ENCODE measurements around the gene PSIP1. TPM values are rescaled to one million over a fixed set of nuclear protein-coding genes. Genes with fewer than 3 reads are reported as not detected.

Gene PSIP1
- total RNA-seq, 2 donors from 2014 or later: 21.4 to 21.7 TPM

- peak overlapping the region; percentile 78 to 87 for H3K4me3 ChIP-seq
- DNase-seq (ENCODE audit: low spot score): no peak
- no peaks in the 10 kb centered on the region for H3K9me3 ChIP-seq
- H3K27me3 ChIP-seq: no peaks in the 10 kb centered on the region
- peaks cover 0 to 39% of the 10 kb centered on the region in 2 donors for H3K4me1 ChIP-seq
- H3K27ac ChIP-seq: peak overlapping the region; percentile 89 to 91
- no peak for TF ChIP-seq CTCF (IDR thresholded peaks at IDR 0.05)
- peaks cover 8% of the 10 kb centered on the region for H3K36me3 ChIP-seq
Measured at GRCh38 chr9:15423231-15423985, 87.4 kb downstream of the PSIP1 start.

GRCh38 chr9:15422372-15423230 lies 88.2 kb downstream of the PSIP1 start, which contains the start of gene SNAPC3:
Gene SNAPC3, plus strand, starts transcription at chr9:15422876. Its CDS starts 4 bp downstream, at chr9:15422880.
- DNase-seq (ENCODE audit: low spot score): peak; percentile 93
- Histone ChIP-seq H3K9me3 (no peaks in the 10 kb centered on the region), H3K4me3 (peak within 1 kb of the TSS; percentile 78 to 87), H3K4me1 (peaks cover 0 to 39% of the 10 kb centered on the region in 2 donors), H3K27ac (peak within 1 kb of the TSS; percentile 89 to 91), H3K36me3 (peaks cover 8% of the 10 kb centered on the region), H3K27me3 (no peaks in the 10 kb centered on the region)
- no peak for TF ChIP-seq CTCF (IDR thresholded peaks at IDR 0.05)

- peaks cover 0 to 33% of the 10 kb centered on the region in 2 donors for H3K4me1 ChIP-seq
- no peak for DNase-seq (ENCODE audit: low spot score)
- H3K36me3 ChIP-seq: peaks cover 8% of the 10 kb centered on the region
- no peak for TF ChIP-seq CTCF (IDR thresholded peaks at IDR 0.05)
- peak overlapping the region; percentile 89 to 91 for H3K27ac ChIP-seq
- no peaks in the 10 kb centered on the region for H3K9me3 ChIP-seq
- H3K4me3 ChIP-seq: peak overlapping the region; percentile 78 to 87
- no peaks in the 10 kb centered on the region for H3K27me3 ChIP-seq
Measured at GRCh38 chr9:15421990-15422371, 88.8 kb downstream of the PSIP1 start.

- no peak for DNase-seq (ENCODE audit: low spot score)
- Histone ChIP-seq H3K4me3 (no peak overlapping the region), H3K9me3 (no peaks in the 10 kb centered on the region), H3K4me1 (peaks cover 0 to 31% of the 10 kb centered on the region in 2 donors), H3K27me3 (no peaks in the 10 kb centered on the region), H3K36me3 (peaks cover 8% of the 10 kb centered on the region), H3K27ac (no peak overlapping the region)
- TF ChIP-seq CTCF (IDR thresholded peaks at IDR 0.05): no peak
Measured at GRCh38 chr9:15421532-15421931, 89.2 kb downstream of the PSIP1 start.

- H3K27ac ChIP-seq: no peak overlapping the region
- TF ChIP-seq CTCF (IDR thresholded peaks at IDR 0.05): no peak
- peaks cover 8% of the 10 kb centered on the region for H3K36me3 ChIP-seq
- H3K9me3 ChIP-seq: no peaks in the 10 kb centered on the region
- no peaks in the 10 kb centered on the region for H3K27me3 ChIP-seq
- DNase-seq (ENCODE audit: low spot score): no peak
- peaks cover 0 to 24% of the 10 kb centered on the region in 2 donors for H3K4me1 ChIP-seq
- H3K4me3 ChIP-seq: no peak overlapping the region
Measured at GRCh38 chr9:15420796-15421195, 90.0 kb downstream of the PSIP1 start.

Data from right atrium auricular region (tissue), 2 donors.